Measurements from ENCODE around the gene IPO4. TPM values are rescaled to one million over a fixed set of nuclear protein-coding genes. Genes with fewer than 3 reads are reported as not detected.

Gene IPO4
- total RNA-seq, 1 donor from 2014 or later: 10.5 TPM

DNA sequence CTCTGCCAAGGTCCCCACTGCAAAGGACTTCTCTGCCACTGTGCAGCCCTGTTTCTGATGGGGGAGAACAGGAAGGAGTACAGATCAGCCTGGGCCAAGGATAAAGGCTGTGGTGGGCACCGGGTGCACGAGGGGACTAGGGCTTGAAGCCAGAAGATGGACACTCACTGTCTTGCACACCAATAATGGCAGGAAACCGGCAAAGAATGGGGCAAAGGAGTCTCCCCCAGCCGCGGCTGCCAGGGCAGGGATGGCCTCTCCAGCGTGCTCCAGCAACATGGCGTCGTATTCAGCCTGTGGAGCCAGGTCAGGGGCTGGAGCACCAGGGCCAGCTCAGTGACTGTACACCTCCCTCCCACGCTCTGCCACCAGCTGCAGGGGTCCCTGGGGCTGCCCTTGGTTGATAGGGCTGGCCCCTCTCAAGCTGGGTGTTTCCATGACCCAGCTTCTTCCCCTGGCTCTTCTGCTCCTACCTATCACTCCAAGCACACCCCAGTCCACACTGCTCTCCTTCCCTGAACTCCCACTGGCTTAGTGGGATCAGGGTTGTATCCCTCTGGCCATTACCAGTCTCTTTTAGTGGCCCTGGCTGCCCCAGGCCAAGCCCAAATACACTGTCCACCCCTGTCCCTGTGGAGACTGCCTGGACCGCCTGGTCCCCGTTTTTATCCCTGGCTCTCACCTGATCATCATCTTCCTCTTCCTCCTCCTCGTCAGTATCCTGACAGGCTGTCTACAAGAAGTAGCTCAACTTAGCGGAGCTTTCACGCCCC, 6.3 kb downstream of the IPO4 start:
- no peak for DNase-seq
- intact Hi-C loops (cut with DNase I): no loop called here
- ATAC-seq (ENCODE audit: poor library complexity): no peak

DNA sequence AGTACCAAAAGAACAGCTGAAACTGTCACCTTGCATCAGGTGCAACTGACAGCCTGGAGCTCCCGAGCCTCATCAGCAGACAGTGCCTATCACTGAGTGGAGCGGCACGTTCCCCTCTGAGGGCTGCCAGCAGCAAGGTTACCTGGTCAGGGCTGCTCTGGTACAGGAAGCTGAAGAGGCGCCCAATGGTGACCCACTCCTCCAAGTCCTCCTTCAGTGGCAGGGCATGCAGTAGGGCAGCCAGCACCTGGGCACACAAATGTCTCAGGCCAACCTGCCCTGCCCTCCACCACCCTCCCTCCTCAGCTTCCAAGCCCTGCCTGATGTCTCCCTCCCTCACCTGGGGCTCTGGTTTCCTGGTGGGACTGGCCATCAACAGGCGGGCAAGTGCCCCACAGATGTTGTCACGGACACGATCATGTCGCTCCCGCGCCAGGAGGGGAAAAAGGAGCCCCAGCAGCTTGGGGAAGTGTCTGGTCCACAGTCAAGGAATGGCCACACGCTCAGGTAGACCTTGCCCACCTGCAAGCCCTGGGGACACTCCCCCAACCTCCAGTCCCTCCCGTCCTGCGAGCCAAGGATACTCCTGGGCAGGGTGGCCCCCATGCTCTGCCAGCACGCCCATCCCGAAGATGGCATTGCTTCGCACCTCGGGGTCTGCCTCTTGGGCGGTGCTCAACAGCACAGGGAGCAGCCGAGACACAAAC, 7.1 kb downstream of the IPO4 start:
- ATAC-seq (ENCODE audit: poor library complexity): no peak
- intact Hi-C loops (cut with DNase I): no loop called here
- no peak for DNase-seq

DNA sequence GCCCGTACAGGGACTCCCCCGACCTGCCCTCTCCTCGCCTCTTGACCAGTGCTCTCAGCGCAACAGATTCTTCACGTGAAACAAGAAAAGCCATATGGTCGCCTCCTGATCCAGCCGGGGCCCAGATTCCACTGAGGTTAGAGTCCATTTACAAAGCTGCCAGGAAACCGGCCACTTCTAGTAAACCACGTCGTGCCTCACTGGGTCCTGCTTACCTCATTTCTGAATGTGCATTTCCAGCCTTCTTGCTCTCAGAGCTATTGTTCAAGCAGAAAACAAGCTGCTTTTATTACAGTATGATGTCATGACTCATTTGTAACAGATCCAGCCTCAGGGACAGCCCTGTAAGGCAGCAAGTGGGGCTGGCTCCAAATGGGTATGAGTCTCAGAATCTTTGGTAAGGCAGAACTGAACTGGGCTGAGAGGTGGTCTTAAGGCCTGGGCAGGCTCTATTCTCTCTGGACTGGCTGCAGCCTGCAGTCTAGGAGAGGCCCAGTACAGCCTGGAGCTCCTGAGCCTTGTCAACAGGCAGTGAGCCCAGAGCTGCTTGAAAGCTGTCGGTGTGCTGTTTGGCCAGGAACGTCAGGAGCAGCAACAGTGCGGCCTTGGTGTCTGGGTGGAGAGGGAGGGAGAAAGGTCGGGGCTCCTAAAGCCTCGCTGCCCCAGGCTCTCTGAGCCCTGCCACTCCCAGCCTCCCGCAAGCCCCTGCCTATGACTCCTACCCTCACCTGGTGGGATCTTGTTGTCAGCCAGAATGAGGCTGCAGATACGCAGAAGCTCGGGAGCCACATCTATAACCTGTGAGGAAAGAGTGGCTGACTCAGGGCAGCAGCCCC, 8.4 kb downstream of the IPO4 start:
- peak; percentile 25 for DNase-seq

DNA sequence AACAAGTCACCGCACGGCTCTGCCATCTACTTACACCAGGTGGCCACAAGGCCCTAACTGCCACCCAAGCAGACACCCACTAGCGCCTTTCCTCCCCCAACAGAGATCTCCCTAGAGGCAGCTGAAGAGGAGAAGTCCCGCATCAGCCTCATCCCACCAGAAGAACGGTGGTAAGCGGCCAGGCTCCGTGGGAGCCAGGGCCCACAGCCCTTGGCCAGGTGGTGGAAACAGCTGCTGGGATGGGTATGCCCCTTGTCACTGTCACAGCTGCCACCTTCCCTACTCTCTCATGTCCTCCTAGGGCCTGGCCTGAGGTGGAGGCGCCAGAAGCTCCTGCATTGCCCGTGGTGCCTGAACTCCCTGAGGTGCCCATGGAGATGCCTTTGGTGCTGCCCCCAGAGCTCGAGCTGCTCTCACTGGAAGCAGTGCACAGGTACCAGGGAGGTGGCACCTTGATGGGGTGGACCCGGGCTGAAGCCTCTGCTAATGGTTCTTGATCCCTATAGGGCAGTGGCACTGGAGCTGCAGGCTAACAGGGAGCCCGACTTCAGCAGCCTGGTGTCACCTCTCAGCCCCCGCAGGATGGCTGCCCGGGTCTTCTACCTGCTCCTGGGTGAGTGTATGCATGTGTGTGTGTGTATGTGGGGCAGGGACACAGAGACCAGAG, 9.2 kb downstream of the IPO4 start:
- ATAC-seq (ENCODE audit: poor library complexity): peak; percentile 4
- intact Hi-C loops (cut with DNase I): no loop called here
- peak; percentile 23 for DNase-seq

More for the DNA sequence above, 8.4 kb downstream of the IPO4 start:
- ATAC-seq (ENCODE audit: poor library complexity): peak; percentile 50
- intact Hi-C loops (cut with DNase I): no loop called here

DNA sequence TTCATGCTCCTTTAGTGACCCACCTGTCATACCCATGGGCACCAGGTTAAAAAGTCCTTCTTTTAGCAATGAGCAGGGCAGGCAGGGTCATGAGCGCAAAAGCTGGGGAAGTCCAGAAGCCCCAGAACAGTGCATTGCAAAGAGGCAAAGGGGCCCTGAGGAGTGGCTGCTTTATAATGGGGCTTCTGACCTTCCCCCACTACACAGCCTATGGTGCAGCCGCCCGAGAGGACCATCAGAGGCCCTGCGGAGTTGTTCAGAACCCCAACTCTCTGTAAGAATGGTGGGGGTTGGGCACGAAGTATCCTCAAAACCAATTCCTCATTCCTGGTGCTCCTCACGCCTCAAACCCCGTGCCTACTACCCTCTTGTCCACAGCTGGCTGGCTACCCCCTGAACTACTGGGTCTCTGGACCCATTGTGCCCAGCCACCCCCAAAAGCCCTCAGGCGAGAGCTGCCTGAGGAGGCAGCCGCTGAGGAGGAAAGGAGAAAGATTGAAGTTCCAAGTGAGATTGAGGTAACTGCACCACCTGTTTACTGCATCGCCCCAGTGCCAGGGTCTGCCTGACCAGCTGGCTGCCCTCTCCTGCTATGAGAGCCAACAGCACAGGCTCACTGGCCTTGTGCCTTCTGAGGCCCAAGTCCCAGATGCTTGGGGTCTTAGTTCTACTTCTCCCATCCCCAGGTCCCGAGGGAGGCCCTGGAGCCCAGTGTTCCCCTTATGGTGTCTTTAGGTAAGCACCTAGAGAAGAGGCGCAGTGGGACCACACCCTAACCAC, 10.0 kb downstream of the IPO4 start:
- ATAC-seq (ENCODE audit: poor library complexity) (no peak), DNase-seq (peak; percentile 24)
- intact Hi-C loops (cut with DNase I): no loop called here

DNA sequence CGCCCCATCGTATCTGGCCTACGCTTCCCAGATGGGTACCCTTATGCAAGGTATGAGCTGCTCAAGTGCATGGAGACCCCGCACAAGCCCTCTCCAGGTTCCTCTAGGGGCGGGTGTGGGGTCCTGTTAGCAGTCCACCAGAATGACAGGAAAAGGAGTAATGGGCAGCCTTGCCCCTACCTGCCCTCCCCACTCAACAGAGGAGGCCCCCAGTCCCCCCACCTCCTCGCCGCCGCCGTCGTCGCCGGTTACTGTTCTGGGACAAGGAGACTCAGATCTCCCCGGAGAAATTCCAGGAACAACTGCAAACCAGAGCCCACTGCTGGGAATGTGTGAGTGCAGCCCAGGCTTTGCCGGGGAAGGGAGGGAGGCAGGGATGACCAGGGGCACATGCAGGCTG, 10.7 kb downstream of the IPO4 start:
- DNase-seq (peak; percentile 34), ATAC-seq (ENCODE audit: poor library complexity) (no peak)
- intact Hi-C loops (cut with DNase I): no loop called here

DNA sequence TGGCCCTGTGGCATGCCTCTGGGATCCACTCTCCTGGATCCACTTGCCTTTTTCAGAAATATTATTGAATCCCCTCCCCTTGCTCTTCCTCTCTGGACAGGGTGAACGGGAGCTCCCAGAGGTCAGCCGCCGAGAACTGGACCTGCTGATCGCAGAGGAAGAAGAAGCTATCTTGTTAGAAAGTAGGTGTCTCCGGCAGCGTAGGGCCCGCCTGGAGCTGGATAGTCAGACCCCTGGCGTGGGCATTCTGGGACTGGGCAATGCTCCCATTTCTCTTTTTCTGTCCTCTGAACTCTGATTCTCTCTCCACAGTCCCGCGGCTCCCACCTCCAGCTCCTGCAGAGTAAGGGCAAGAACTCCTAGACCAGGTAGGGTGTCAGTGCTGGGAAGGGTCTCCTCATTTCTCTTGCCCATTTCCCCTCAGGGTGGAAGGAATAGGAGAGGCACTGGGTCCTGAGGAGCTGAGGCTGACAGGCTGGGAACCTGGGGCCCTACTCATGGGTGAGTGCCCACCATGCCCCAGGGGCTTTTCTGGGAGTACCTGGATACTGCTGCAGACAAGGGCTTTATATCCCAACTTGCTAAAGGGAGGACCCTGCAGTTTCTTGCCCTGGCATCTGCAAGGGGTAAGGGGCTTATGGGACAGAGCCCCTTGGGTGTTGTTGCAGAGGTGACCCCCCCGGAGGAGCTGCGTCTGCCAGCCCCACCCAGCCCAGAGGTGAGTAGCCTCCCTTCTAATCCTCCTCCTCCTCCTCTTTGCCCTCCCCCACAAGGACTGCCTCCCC, 11.4 kb downstream of the IPO4 start:
- DNase-seq (peak; percentile 39), ATAC-seq (ENCODE audit: poor library complexity) (no peak)
- intact Hi-C loops (cut with DNase I): no loop called here

DNA sequence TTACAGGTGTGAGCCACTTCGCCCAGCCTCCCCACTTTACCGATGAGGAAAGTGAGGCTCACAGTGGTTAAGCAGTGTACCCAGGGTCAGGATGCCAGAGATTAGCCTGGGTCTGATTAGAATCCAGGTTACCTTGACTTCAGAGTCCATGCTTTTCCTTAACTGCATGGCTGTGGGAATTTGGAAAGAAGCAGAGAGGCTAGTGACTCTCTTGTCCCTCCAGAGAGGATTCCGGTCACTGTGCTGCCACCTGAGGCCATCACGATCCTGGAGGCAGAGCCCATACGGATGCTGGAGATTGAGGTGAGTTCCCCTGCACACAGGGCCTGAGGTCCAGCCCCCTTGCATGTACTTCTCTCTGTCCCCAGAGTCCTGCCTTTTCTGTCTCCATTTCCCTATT, 12.0 kb downstream of the IPO4 start:
- intact Hi-C loops (cut with DNase I): no loop called here
- DNase-seq (peak; percentile 14), ATAC-seq (ENCODE audit: poor library complexity) (no peak)

DNA sequence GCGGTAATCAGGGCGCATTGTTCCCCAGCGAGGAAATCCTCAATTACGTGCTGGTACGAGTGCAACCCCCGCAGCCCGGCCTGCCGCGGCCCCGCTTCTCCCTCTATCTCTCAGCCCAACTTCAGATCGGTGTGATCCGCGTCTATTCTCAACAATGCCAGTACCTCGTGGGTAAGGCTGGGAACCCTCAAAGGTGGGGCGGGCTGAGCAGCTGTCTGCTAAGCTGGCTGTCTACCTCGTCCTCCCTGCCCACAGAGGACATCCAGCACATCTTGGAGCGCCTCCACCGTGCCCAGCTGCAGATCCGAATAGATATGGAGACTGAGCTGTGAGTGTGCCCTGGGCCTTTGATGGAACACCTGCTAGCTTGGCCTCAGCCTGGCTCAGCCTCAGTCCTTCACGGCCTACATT, 15.7 kb downstream of the IPO4 start:
- DNase-seq: peak; percentile 32
- intact Hi-C loops (cut with DNase I): no loop called here
- ATAC-seq (ENCODE audit: poor library complexity): no peak

DNA sequence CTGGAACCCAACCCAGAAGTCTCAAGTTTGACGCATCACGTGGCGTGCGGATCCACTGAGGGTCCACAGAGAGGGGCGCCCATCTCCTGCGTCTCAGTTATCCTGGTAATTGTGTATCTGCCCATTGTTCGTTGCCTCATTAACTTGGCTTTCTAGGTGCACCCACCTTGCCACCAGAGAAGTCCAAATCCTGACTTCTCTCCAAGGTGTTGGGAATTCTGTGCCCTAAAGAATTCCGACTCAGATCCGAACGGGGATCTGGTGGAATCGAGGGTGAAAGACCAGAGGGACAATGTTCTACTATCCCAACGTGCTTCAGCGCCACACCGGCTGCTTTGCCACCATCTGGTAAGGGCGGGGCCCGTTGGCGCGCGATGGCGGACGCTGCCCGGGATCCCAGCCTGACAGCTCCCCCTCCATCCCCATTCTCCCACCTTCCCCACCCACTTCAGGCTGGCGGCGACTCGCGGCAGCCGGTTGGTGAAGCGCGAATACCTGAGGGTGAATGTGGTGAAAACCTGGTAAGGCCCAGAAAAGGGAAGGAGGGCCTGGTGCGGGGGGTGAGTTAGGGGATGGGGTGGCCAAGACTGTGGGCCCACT, 16.3 kb downstream of the IPO4 start:
- intact Hi-C loops (cut with DNase I): no loop called here
- DNase-seq: peak; percentile 35
- ATAC-seq (ENCODE audit: poor library complexity): no peak

DNA sequence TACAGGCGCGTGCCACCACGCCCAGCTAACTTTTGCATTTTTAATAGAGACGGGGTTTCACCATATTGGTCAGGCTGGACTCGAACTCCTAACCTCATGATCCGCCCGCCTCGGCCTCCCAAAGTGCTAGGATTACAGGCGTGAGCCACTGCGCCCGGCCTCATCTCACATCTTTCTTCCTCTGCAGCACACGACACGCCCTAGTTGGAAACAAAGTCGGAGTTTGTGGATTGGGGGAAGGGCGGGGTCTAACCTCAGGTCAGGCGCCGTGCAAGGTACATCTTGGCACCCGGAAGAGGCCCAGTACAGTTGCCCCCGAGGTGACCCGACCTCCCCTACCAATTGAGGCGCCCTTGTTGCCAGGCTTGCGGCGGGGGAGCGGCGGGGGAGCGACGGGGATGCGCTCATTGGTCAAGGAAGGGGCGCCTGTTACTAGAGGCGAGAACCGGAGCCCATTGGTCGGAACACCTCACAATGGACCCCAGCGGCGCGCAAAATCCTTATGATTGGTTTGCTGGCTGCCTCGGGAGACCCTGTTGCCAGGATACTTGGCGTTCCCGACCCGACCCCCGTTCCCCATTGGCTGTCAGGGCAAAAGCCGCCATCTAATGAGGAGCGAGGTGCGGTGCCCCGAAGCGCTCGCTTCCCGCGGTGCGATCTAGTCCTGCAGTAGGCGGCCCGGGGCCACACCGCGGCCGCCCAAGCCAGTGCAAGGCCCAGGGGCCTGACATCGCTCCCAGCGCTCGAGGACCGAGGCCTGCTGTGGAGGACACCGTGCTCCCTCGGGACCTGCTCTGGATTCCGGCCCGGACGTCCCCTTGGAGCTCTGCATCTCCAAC, 17.0 kb downstream of the IPO4 start, which contains the start of gene REC8:
TSS of gene REC8 (plus strand) at position 659 of the 839 bp plus-strand sequence. CDS start 473 bp downstream, outside the sequence.
- ATAC-seq (ENCODE audit: poor library complexity): peak; percentile 65
- intact Hi-C loops (cut with DNase I): no loop called here
- DNase-seq: peak; percentile 79

DNA sequence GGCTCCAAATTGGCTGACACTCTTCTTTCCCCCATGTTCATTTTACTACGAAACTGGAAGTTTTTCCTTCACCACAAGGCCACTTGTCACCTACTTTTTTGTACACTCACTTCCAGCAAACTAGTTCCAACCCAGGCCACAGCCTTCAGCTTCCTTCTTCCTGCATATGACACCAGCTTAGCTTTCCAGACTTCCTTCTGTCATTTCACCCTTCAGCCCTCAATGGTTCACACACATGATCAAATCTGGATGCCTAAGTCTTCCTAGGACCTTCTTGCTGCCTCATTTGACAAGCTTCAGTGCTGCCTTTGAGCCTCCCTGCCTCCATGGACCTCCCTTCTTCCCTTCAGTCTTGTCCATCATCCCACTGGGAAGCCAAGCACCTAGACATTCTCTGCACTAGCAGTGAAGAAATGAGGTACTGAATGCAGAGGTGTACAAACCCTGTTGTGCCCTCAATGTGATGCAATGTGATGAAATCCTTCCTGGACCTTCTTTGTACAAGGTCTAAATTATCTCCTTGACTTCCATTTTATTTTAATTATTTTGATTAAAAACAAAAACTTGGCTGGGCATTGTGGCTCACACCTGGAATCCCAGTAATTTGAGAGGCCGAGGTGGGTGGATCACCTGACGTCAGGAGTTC, 21.0 kb downstream of the IPO4 start:
- DNase-seq: no peak
- intact Hi-C loops (cut with DNase I): no loop called here

DNA sequence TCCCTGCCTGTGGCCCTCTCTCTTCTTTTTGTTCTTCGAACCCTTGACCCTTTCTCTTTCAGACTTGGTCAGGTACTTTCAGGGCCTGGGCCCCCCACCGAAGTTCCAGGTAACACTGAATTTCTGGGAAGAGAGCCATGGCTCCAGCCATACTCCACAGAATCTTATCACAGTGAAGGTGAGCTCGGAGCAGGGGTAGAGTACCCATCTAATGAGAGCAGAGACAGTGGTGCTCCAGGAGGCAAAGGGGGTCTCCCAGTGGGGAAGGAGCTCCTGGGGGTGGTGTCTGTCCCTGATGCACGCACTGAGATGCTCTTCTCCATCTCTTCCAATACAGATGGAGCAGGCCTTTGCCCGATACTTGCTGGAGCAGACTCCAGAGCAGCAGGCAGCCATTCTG, 22.8 kb downstream of the IPO4 start:
- intact Hi-C loops (cut with DNase I): no loop called here
- ATAC-seq (ENCODE audit: poor library complexity): no peak

More for the DNA sequence above, 21.0 kb downstream of the IPO4 start:
- ATAC-seq (ENCODE audit: poor library complexity): no peak

DNA sequence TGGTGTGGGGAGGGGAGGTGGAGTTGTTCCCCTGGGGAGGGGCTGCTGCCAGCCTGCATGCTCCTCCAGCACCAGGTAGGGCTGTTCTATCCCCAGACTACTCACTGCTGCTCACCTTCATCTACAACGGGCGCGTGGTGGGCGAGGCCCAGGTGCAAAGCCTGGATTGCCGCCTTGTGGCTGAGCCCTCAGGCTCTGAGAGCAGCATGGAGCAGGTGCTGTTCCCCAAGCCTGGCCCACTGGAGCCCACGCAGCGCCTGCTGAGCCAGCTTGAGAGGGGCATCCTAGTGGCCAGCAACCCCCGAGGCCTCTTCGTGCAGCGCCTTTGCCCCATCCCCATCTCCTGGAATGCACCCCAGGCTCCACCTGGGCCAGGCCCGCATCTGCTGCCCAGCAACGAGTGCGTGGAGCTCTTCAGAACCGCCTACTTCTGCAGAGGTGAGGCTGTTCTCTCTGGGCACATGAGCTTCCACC, 24.1 kb downstream of the IPO4 start:
- DNase-seq (peak; percentile 24), ATAC-seq (ENCODE audit: poor library complexity) (no peak)
- intact Hi-C loops (cut with DNase I): no loop called here

More for the DNA sequence above, 22.8 kb downstream of the IPO4 start:
- DNase-seq: peak; percentile 19

DNA sequence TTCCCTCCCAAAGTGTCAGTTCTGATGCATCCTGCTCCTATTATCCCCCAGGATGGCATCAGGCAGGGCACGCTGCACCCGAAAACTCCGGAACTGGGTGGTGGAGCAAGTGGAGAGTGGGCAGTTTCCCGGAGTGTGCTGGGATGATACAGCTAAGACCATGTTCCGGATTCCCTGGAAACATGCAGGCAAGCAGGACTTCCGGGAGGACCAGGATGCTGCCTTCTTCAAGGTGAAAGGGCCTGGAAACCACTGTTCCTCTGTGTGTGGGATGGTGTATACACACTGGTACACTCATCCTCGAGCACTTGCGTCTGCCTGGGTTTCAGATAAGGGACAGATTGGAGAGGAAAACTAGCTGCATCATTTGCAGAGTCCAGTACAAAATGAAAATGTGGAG, 26.5 kb downstream of the IPO4 start:
- DNase-seq (peak; percentile 24), ATAC-seq (ENCODE audit: poor library complexity) (no peak)
- intact Hi-C loops (cut with DNase I): no loop called here

All from Right ventricle myocardium superior (tissue), 1 donor.